GM12892 (cell line): ENCODE data around the gene NT5DC1.

ENCODE experiments used
- POLR2A ChIP-seq: IDR thresholded peaks from 2 replicates; pipeline ENCODE4 v1.6.1; 2011; ENCODE audit warnings: low read depth, low read length, control low read depth
- POLR2AphosphoS5 ChIP-seq: IDR thresholded peaks from 2 replicates; pipeline ENCODE4 v1.6.1; 2011; ENCODE audit warnings: low read depth, low read length, control low read depth
- TAF1 ChIP-seq: IDR thresholded peaks from 2 replicates; pipeline ENCODE4 v1.6.1; 2011; ENCODE audit warnings: low read depth, mild to moderate bottlenecking, control low read depth, low read length, borderline replicate concordance

GRCh38 chr6:116192786-116193185 is 92.1 kb downstream of the NT5DC1 start:
- TF ChIP-seq POLR2AphosphoS5: no peak
- TF ChIP-seq POLR2A: no peak
- TF ChIP-seq TAF1: no peak
